Stimulated activated CD8-positive, alpha-beta memory T cell treated with anti-CD3 and anti-CD28 coated beads, Interleukin-12 subunit alpha, Interleukin-12 subunit beta, amount 100 ng/mL, for 1 hour (primary cell): ENCODE results near the gene NCK2.

Experiments
- DNase-seq: peaks from one replicate; pipeline ENCODE4 v3.0.0-alpha.2; 2020; ENCODE audit warnings: low read depth

NCK2 gene

GRCh38 chr2:105814291-105814940 lies 69.7 kb downstream of the NCK2 start:
- no peak for DNase-seq

- DNase-seq, result no peak
Observed at GRCh38 chr2:105815401-105815800, 70.7 kb downstream of the NCK2 start.

- DNase-seq, result no peak
Observed at GRCh38 chr2:105820151-105820550, 75.4 kb downstream of the NCK2 start.

- no peak for DNase-seq
Observed at GRCh38 chr2:105820691-105821090, 76.0 kb downstream of the NCK2 start.

- no peak for DNase-seq
Observed at GRCh38 chr2:105821428-105822125, 76.9 kb downstream of the NCK2 start.

- no peak for DNase-seq
Observed at GRCh38 chr2:105822186-105822585, 77.5 kb downstream of the NCK2 start.

- DNase-seq, result no peak
Observed at GRCh38 chr2:105824446-105824845, 79.7 kb downstream of the NCK2 start.

- no peak for DNase-seq
Observed at GRCh38 chr2:105827351-105828096, 82.8 kb downstream of the NCK2 start.

- DNase-seq, result no peak
Observed at GRCh38 chr2:105828558-105828957, 83.8 kb downstream of the NCK2 start.

- DNase-seq, result no peak
Observed at GRCh38 chr2:105834931-105835330, 90.2 kb downstream of the NCK2 start.

GRCh38 chr2:105836341-105836740 lies 91.6 kb downstream of the NCK2 start:
- no peak for DNase-seq

- DNase-seq, result no peak
Observed at GRCh38 chr2:105836840-105837692, 92.4 kb downstream of the NCK2 start.

- no peak for DNase-seq
Observed at GRCh38 chr2:105839793-105840192, 95.1 kb downstream of the NCK2 start.

GRCh38 chr2:105840933-105841332 lies 96.2 kb downstream of the NCK2 start:
- DNase-seq, result no peak

- no peak for DNase-seq
Observed at GRCh38 chr2:105841551-105841950, 96.8 kb downstream of the NCK2 start.

- no peak for DNase-seq
Observed at GRCh38 chr2:105842555-105842954, 97.8 kb downstream of the NCK2 start.

- DNase-seq, result no peak
Observed at GRCh38 chr2:105843476-105844374, 99.0 kb downstream of the NCK2 start.

- no peak for DNase-seq
Observed at GRCh38 chr2:105845976-105846375, 101.3 kb downstream of the NCK2 start.

- DNase-seq, result no peak
Observed at GRCh38 chr2:105847056-105847455, 102.3 kb downstream of the NCK2 start.

GRCh38 chr2:105848367-105848766 lies 103.7 kb downstream of the NCK2 start:
- DNase-seq, result no peak
